COLO668 (cell line): Measurements from ENCODE around the gene PLEKHA5.

Experiments used
- DNase-seq: peaks from one replicate; lab custom pipeline; 2025; ENCODE audit not compliant: unreplicated experiment; lab: John Stamatoyannopoulos, UW

PLEKHA5 gene

GRCh38 chr12:19127270-19127669 is 2.3 kb upstream of the PLEKHA5 start:
- DNase-seq, result no peak

- no peak for DNase-seq
These were observed 1.0 kb upstream of the PLEKHA5 start for GRCh38 chr12:19128485-19128884.

GRCh38 chr12:19129122-19129485 is 429 bp upstream of the PLEKHA5 start:
- no peak for DNase-seq

- peak; percentile 55 for DNase-seq
These were observed 891 bp downstream of the PLEKHA5 start for GRCh38 chr12:19130224-19131024.

- peak; percentile 4 for DNase-seq
These were observed 1.5 kb downstream of the PLEKHA5 start for GRCh38 chr12:19131025-19131444.

- DNase-seq, result no peak
These were observed 9.0 kb downstream of the PLEKHA5 start for GRCh38 chr12:19138551-19138950.

- DNase-seq, result no peak
These were observed 9.4 kb downstream of the PLEKHA5 start for GRCh38 chr12:19138956-19139355.

GRCh38 chr12:19139615-19140194 is 10.2 kb downstream of the PLEKHA5 start:
- no peak for DNase-seq

- DNase-seq, result no peak
These were observed 11.1 kb downstream of the PLEKHA5 start for GRCh38 chr12:19140381-19141236.

GRCh38 chr12:19142499-19142898 is 13.0 kb downstream of the PLEKHA5 start:
- no peak for DNase-seq

GRCh38 chr12:19144287-19144686 is 14.8 kb downstream of the PLEKHA5 start:
- DNase-seq, result no peak

- DNase-seq, result no peak
These were observed 15.5 kb downstream of the PLEKHA5 start for GRCh38 chr12:19144985-19145384.

- no peak for DNase-seq
These were observed 19.3 kb downstream of the PLEKHA5 start for GRCh38 chr12:19148860-19149259.

- no peak for DNase-seq
These were observed 20.9 kb downstream of the PLEKHA5 start for GRCh38 chr12:19150273-19150900.

GRCh38 chr12:19151298-19151697 is 21.8 kb downstream of the PLEKHA5 start:
- DNase-seq, result no peak

GRCh38 chr12:19153396-19153795 is 23.9 kb downstream of the PLEKHA5 start:
- DNase-seq, result no peak

- DNase-seq, result no peak
These were observed 25.2 kb downstream of the PLEKHA5 start for GRCh38 chr12:19154686-19155085.

- no peak for DNase-seq
These were observed 26.6 kb downstream of the PLEKHA5 start for GRCh38 chr12:19155981-19156734.

GRCh38 chr12:19158923-19159322 is 29.4 kb downstream of the PLEKHA5 start:
- DNase-seq, result no peak

- no peak for DNase-seq
These were observed 31.7 kb downstream of the PLEKHA5 start for GRCh38 chr12:19161216-19161615.

- DNase-seq, result no peak
These were observed 35.9 kb downstream of the PLEKHA5 start for GRCh38 chr12:19165451-19165850.
